ENCODE data around the gene RTRAF.

The RTRAF gene

DNA sequence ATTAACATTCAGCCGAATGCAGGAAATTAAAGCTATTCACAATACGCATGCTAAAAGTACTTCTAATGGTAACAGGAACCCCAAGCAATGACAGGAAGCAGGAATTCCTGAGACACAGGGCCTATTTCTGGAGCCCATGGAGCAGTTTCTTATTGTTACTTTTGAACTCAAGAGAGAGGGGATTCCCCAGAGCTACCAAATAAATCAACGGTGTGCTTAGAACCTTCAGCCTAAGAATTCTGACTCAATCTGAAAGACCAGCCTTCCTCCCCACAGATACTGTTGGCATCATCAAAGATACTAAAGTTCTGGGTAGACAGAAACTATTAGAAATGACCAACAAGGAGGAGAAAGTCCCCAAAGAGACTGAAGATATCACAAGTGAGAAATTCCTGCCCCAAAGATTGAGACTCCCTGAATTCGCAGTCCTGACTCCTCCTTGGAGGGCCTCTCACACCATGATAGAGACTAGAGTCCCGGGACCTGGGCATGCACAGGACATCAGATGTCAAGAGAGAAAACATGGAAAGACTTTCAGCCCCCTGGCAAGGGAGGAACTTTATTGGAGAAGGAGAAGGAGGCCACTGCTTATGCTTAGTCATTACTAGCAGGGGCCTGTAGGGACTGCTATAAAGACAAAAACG lies 32.7 kb downstream of the RTRAF start:
- DNase-seq = no peak

DNA sequence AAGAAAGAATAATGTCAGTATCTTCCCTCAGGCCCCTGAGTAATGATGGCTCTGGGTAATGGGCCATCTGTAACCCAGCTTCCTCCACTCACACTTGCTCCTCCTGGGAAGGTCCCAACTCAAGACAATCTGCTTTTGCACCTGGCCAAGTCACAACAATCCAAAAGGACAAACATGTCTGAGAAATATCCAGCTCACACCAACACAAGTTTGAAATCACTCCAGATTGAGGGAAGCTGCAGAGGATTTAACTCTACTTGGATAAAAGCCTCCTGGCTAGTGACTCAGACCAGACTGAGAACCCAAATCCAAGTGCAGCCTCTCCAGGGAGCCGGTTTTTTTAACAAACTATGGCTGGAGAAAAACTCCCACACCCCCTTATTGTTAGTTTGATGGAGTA lies 34.2 kb downstream of the RTRAF start:
- peak; percentile 86 for DNase-seq

DNA sequence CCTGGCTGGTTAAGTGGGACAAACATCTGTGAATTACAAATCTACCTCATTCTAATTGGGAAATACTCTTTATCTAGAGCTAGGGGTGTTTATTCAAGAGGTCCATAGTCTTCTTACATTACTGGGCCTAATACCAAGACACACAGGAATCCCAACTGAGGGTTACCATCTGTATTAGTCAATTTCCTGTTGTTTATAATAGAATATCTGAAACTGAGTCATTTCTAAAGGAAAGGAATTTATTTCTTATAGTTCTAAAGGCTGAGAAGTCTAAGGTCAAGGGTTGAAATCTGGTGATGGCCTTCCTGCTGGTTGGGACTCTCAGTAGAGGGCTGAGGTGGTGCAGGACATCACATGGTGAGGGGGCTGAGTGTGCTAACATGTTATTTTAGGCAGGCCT lies 36.0 kb downstream of the RTRAF start:
- peak; percentile 92 for DNase-seq

DNA sequence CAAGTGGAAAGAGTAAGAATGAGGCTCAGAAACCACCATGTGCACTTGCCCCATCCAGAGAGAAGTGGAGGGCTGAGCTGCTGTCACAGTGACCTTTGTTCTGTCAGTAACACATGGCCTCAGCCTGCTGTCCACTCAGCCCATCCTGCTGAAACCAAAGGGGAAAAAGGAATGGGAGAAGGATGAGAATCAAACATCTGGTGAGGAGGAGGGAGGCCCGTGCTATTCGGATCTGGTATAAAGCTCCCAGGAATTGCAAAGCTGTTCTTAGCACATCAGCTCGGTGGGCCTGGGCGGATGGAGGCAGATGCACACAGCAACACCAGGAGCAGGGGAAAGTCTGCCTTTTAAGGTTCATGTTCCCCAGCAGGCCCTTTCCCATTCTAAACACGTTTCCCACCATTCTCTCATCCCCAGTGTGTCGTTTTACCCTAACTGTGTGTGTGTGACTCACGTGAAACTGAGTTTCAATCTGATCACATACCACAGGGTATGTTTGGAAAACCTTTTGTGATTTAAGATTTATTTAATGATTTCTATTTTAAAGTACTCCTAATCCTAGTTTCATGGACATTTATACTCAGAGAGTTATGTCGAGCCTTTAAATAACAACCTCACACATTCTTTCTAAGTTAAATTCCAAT lies 36.8 kb downstream of the RTRAF start:
- DNase-seq = peak; percentile 26

DNA sequence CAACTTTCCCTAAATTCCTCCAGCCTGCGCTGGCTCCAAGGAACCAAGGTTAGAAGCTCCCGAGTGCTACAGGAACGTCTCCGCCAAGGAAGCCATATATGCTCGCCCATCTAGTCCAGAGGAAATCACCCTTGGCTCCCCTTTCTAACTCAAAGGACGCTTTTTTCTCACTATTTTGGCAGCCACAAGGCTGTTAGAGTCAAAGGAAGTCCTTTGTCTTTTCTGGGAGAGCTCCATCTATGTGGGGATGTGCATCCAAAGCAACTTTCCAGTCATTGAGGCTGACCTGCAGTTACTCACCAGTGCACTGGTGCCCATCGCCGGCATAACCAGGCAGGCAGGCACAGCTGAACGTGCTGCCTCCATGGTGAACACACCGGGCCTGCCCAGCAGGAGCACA lies 37.6 kb downstream of the RTRAF start:
- DNase-seq = no peak

DNA sequence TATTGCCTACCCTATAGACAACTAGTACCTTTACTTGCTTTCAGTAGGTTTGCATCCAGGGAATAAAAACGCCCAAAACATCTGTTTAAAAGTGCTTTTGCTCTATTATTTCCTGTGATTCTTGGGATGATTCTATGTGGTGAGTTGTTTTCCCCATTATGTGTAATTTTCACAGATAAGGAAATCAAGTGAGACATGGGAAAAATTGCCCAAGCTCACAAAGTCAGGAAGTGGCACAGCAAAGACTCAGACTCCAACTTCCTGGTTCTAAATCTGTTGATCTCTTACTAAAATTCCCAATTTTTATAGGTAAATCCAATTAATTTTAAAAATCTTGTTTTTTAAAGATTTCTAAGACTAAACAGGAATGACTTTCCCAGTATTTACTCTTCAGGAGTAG lies 40.5 kb downstream of the RTRAF start:
- DNase-seq = no peak

DNA sequence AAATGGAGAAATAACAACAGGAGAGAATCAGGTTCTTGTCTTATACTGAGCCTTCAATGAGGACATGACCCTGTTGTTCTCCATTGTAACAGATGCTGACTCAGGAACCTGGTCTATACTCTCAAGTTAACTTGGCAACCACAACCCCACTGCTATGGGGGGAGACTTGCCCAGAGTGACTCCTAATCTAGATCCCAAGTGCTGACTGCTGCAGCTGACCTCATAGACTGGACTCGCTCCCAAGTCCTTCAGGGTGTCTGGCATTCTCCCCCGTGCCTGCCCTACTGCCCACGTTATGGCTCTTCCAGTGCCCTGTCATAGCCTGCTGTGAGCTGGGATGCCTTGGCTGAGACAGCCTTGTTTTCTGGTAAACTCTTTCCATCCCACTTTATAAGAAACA lies 42.4 kb downstream of the RTRAF start:
- peak; percentile 87 for DNase-seq

DNA sequence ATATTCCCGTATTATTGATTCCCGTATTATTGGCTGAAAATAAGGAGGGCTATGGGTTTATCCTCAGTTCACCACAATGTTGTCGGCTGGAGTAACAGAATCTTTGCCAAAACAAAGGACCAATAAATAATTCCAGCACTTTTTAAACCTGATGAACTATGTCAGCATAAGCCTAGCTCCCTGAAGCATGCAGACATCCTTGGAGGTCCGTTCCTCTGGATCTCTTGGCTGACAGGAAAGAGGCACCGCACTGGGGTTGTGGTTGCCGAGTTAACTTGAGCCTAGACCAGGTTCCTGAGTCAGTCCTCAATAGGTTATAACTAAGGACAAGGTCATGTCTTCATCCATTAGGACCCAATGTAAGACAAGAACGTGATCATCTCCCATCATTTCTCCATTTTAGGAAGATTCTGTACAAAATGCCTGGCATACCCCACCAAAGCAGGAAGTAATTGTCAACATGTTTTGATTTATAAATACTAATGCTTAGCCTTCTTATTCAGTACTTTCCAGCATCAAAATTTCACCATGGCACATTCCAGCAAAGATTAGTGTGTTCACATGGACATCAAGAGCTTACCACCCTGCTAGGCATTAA lies 43.0 kb downstream of the RTRAF start:
- peak; percentile 85 for DNase-seq

DNA sequence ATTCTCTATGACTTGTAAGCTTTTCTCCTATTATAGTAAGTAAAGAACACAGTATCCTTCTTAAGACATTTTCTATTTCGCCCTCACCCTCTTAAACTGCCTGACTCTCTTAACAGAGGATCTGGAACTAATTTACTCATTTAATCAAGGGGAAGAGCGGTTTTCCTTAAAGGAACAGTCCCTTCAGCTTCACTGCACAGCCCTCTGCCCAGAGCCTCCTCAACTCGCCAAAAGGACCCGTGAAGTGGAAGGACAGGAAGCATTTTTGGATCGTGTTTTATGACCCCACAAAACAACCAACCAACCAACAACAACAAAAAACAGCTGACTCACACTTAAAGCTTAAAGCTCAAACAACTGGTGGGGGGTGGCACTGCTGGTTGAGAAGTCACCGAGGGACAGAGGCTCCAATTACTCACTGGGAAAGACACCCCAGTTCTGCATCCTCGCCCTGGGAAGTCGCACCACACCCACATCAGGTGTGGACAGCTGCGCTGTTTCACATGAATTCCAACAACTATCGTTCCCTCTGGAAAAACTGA lies 43.8 kb downstream of the RTRAF start:
- DNase-seq = peak; percentile 81

DNA sequence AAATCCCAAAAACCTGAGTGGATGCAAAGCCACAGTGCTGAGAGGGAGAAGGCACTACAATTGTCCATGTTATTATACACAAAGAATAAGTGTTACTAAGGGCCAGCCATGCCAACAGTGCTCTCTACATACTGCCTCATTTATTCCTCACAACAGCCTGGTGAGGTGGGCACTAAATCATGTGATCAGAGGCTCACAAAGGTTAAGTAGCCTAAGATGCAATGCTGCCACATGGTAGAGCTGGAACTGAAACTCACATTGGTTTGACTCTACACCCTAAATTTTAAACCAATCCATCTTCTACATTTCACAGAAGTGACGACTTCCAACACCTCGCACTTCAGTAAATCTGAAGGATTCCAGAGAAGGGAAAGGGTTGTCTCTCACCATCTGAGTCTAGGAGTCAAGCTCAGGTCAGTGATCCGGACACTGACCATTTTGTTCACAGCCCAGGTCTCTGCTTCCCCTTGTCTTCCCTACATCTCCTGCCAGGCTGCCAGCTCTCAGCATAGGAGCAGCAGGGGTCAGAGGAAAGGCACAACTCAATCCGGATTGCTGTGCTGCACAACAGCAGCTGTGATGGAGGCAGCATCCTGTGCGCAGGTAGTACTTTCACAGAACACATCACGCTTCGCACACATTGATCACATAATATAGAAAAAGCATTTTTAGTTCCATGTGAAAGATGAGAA lies 49.9 kb downstream of the RTRAF start:
- no peak for DNase-seq

DNA sequence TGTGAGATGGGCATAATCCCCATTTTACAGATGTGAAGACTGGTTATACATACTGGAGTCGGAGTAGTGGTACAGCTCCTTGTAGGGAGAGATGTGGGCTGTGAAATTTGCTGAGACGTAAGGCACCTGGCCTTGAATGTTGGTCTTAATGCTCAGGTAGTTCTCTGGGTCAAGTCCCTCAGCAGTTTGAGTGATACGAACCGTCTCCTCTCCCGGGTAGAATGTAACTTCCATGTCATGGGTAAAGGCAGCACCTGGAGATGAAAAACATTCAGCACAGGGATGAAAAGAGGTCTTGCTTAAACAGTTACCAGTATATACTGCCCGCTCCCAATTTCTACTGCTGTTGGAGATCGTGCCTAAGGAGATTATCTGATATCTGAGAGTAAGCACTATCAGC lies 51.3 kb downstream of the RTRAF start:
- DNase-seq = no peak

DNA sequence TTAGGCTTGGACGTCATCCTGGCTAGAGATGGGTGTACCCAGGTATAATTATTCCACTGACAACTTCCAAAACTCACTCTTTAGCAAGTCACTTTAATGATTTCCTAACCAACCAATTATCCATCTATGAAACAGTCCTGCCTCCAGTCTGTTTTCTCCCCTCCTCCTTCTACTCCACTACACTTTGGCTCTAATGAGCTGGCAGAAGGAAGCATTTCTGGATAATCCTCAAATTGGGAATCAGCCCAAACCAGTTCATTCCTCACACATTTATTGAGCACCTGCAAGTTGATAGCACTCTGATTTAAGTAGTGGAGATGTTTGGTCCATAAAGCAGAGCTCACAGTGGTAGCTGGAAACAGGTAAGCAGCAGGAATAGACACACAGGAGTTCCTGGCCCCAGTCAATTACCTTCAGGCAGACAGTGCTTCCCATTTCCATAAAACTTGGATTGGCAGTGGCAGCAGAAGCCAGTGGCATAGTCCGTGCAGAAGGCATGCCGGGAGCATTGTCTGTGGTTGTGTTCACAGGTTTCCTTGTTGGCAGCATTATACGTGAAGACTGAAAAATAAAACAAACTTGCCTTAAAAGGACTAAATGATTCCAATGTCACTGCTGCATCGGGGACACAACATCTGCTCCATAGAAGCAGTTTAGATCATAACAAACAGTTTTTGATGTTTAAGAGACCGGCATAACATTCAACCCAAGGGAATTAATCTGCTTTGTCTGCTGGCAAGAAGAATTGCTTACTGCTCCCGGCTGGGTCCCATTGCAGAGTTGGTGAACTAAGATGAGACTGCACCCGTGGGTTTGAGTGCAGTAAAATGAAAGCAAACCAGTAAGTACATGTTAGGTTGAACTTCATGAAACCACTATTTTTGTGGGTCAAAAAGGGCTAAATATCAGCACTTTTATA lies 53.3 kb downstream of the RTRAF start:
- no peak for DNase-seq

DNA sequence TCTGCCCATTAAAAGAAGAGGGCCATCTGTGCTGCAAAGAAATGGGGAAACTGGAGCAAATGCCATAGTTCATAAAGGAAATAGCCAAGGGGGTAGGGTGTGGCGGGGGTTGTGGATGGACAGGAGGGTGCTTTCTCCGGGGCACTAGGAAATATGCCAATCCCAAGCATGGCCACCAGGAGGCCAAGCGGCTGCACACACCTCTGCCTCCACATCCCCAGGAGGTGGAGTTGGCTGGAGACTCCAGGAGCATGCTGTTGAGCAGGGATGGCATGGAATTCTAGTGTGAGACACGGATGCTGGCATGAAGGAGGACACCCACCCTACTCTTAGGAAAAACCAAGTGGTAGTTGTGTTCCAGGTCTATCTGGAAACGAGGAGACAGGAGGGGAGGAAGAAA lies 54.3 kb downstream of the RTRAF start:
- DNase-seq = peak; percentile 51

DNA sequence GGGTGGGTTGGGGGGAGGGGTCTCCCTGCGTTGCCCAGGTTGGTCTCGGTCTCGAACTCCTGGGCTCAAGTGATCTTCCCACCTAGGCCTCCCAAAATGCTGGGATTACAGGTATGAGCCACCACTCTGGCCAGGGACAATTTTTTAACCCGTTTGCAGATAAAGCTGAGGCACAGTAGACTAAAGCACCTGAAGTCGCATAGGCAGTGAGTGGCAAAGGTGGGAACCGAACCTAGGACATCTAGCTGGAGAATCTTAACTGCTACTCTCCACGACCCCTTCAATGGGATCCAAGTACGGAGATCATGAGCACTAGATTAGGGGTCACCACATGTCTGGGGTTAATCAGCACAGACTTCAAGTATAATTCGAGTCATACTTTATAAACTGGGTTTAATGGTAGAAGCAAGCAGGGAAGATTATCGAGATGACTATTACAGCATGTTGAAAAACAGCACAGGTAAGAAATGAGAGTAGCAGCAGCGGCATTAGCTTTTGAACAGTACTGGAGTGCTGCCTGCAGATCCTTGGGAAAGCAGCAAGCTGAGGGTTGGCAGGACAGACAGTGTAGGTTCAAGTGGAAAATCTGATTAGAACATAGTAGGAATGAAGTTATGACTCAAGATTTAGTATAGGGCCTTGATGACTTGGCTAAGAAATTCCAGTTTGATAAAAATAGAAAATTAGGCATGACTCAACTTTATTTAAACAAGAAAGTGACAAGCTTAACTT lies 55.6 kb downstream of the RTRAF start:
- peak; percentile 90 for DNase-seq

DNA sequence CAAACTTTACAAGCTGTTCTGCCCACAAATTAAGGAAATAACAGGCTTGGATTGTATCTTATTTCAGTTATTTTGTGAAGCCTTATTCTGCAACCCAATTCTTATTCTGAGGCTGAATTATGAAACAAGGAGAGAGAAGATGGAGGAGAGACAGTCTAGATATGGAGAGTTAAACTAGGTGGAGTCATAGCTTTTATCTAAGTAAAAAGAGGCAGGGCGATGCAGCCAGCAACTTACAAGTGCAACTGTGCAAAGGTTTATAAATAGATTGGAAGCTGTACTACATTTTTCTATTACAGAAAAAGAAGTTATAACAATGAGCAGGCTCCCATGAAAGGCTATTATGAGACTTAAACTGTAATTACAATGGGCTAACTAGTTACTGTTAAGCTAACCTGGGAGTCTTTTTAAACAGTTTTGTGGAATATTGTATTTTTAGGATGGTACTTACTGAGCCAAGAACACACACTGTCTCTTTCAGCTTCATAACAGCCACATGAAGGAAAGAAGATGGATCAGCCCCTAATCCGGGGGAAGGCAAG lies 57.1 kb downstream of the RTRAF start:
- DNase-seq = no peak

DNA sequence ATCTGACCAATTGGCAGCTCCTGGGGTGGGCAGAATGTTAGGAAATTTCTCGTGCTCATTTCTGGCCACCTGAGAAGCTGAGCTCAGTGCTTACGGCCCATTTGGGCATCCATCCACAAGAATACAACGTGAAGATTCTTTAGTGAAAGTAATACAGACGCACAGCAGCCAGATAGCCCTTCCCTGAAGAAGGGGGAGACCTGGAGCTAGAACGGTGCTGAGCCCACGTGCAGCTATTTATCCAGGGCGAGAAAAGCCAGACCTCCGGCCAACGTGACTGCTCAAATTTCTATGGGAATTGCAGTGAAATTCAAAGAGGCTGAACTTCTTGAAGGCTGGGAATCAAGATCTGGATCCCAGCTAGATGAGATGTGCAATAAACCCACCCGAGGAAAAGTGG lies 58.8 kb downstream of the RTRAF start:
- DNase-seq = no peak

DNA sequence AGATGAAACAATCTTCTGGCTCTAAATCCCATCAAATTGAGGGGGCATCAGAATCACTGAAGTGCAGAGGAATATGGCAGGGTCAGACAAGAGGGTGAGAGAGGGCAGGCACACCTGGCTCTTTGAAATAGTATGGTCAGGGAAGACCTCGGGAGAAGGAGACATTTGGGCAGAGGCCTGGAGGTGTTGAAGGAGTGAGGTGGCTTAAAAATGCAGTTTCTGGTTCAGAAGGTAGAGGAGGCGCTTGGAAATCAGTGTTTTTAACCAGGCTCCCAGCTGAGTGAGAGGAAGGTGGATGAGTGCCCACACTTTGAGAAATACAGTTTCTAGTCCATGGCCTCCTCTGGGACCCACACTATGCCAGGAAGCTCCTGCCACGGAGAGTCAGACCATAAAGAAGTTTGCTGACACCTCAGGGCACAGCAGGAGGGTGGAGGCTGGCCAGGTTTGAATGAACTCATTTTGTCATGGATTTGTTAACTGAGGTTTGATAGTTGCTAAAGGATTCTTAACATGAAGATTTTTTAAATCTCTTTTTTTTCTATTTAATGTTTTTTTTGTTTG lies 59.4 kb downstream of the RTRAF start:
- peak; percentile 80 for DNase-seq

DNA sequence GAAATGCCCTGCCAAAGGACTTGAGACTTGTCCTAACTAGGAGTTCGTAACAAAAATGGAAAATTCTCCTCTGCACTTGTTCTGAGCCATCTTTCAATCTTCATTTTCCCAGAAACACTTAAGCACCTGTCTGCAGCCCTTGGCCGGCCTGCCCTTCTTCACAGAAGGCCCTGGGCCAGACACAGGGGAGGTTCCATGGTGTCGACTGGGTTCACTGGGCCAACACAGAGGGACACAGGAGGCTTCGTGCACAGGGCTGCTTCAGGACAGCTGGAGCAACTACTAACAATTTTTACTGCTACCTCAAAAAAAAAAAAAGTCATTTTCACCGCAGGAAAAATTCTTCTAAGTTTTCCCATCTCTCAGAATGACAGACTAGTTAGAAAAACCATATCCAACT lies 59.9 kb downstream of the RTRAF start:
- no peak for DNase-seq

DNA sequence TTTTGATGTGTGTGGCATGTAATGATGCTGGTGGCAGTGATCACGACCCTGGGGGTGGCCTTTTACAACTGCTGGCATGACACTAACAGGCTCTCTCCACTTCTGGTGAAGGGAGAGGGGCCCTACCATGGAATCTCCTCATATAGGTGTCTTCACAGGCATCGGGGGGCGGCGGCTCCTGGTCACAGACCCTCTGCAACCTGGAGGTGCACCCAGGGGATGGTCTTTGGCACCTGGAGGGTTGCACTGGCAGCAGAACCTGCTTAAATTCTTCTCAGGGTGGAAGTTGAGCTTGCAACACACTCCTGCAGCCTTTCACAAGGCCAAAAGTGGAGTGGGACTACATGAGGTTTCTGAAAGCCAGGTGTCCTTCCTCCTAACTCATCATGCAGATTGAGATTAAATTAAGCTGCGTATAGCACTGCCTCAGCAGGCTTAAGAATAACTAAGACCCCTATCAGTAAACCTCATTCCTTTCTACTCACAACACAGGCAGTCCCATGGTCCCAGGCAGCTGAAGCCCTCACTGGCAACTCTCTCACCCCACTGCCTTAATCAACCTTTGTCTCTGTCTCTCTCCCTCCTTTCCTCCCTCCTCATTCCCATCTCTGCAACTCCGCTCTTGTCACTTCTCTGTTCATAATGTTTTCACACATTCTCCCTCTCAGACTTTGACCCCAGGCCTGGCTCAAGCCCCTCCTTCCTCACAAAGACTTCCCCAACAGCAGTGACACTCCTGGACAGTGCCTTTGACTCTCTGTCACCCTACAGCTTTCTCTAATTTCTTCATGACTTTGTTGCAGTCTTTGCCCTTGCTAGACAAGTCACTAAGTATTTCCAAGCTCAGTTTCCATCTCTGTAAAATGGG lies 60.6 kb downstream of the RTRAF start:
- no peak for DNase-seq

DNA sequence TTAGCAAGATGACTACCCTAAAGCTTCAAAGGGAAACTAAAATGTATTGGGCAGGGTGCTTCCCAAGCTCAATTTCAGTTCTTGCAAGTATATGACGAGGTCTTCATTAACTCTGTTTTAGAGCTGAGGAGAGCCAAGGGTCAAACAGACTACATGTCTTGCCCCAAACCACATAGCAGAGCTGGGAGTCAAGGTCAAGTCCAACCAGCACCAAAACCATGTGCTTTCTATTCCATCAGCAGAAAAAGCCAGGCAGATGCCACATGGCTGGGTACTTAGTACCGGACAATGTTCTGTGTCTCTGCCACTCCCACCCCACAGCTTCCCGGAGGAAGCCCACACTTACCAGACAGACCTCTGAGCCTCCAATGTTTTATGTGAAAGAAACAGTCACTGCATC lies 61.9 kb downstream of the RTRAF start:
- DNase-seq = no peak

All from fibroblast of skin of scalp (primary cell).